GM12878 (cell line): ENCODE data around the gene KLHL25.

Source experiments
- CEBPZ ChIP-seq: fragments of 150-350 bp; IDR thresholded peaks from 2 replicates; pipeline ENCODE4 v1.6.1; 2016; ENCODE audit warnings: low read depth, low read length
- CTCF ChIP-seq, 3 experiments: IDR thresholded peaks in 2 of 3; conservative IDR thresholded peaks in 1 of 3; 2 replicates each; pipeline ENCODE4 v1.5.1; 2011; ENCODE audit warnings: low read depth in 3 of 3, low read length in 3 of 3, mild to moderate bottlenecking in 3 of 3, control low read depth in 2 of 3, moderate library complexity in 2 of 3, inconsistent platforms in 1 of 3, mixed read lengths in 1 of 3; ENCODE audit not compliant: control insufficient read depth in 2 of 3, insufficient read depth in 1 of 3; ENCODE audit errors: extremely low read depth in 1 of 3
- IKZF1 ChIP-seq: fragments of 450-650 bp; conservative IDR thresholded peaks from 2 replicates; pipeline ENCODE4 v1.6.1; 2017; ENCODE audit warnings: antibody characterized with exemption, mild to moderate bottlenecking
- POLR2A ChIP-seq: IDR thresholded peaks from 2 replicates; pipeline ENCODE4 v1.6.1; 2011; ENCODE audit warnings: low read depth, mild to moderate bottlenecking, low read length
- REST ChIP-seq: IDR thresholded peaks from 2 replicates; pipeline ENCODE4 v1.6.1; 2012; ENCODE audit warnings: mild to moderate bottlenecking, low read depth, low read length
- SRF ChIP-seq, 2 experiments: IDR thresholded peaks; 2 replicates each; pipeline ENCODE4 v1.6.1; 2011; ENCODE audit warnings: low read depth in 2 of 2, low read length in 2 of 2, mild to moderate bottlenecking in 1 of 2, moderate library complexity in 1 of 2
- YY1 ChIP-seq: IDR thresholded peaks from 2 replicates; pipeline ENCODE4 v1.6.1; 2011; ENCODE audit warnings: low read depth, mild to moderate bottlenecking, low read length
- ZSCAN29 ChIP-seq: fragments of 450-650 bp; IDR thresholded peaks from 2 replicates; pipeline ENCODE4 v1.6.1; 2017; ENCODE audit warnings: mild to moderate bottlenecking, moderate library complexity

- TF ChIP-seq CTCF (IDR thresholded peaks at IDR 0.05 in 2 of 3, conservative IDR thresholded peaks at IDR 0.05 in 1 of 3; ENCODE audit: control insufficient read depth in 2 of 3, extremely low read depth in 1 of 3, insufficient read depth in 1 of 3, low read depth in 3 of 3, low read length in 3 of 3), result no peak
- no peak for TF ChIP-seq CEBPZ
- TF ChIP-seq ZSCAN29, result no peak
- TF ChIP-seq POLR2A, result no peak
- no peak for TF ChIP-seq IKZF1
- no peak for TF ChIP-seq REST
- TF ChIP-seq SRF (IDR thresholded peaks at IDR 0.05; ENCODE audit: low read depth in 2 of 2, low read length in 2 of 2), result no peak
- TF ChIP-seq YY1, result no peak
Measured at GRCh38 chr15:85800478-85801123, 5.9 kb upstream of the KLHL25 start.
